SK-N-SH (cell line): ENCODE data around the gene C1GALT1. TPM values are rescaled to one million over a fixed set of nuclear protein-coding genes. Genes with fewer than 3 reads are reported as not detected.

Experiments
- CTCF ChIA-PET: fragments of 300-600, 350-600 bp; formaldehyde crosslinking; extraction: SDS; loops from one replicate; lab custom pipeline; 2021; lab: Yijun Ruan, JAX
- POLR2A ChIA-PET: fragments of 350-600 bp; sonication (Branson Sonifier 250); formaldehyde crosslinking; extraction: SDS; loops from one replicate; lab custom pipeline; 2020; ENCODE audit warnings: antibody characterized with exemption, inconsistent platforms; lab: Yijun Ruan, JAX
- DNase-seq: peaks from one replicate; pipeline ENCODE4 v3.0.0; 2012
- H2AFZ ChIP-seq: fragments of 200-600 bp; sonication (generic); 2 replicates; pipeline ENCODE4 v1.8.1; 2016; ENCODE audit warnings: antibody characterized with exemption, mild to moderate bottlenecking, low read depth
- H3F3A ChIP-seq: fragments of 200-600 bp; sonication (generic); replicated peaks from 2 replicates; pipeline ENCODE3; 2016; ENCODE audit warnings: antibody characterized with exemption, mild to moderate bottlenecking; ENCODE audit not compliant: insufficient read depth
- H3K27ac ChIP-seq, 2 experiments: fragments of 200-500 bp in 1 of 2; fragments of 200-600 bp in 1 of 2; sonication (Bioruptor generic) in 1 of 2; sonication (generic), shearing (Covaris generic) in 1 of 2; 2 replicates each; pipeline versions ENCODE4 v1.5.1 to v1.6.1; 2014 to 2016; ENCODE audit warnings: low read depth in 2 of 2, inconsistent platforms in 1 of 2, low read length in 1 of 2, mild to moderate bottlenecking in 1 of 2, mixed read lengths in 1 of 2
- H3K27me3 ChIP-seq: fragments of 200-600 bp; sonication (generic), shearing (Covaris generic); 2 replicates; pipeline ENCODE4 v1.6.1; 2016; ENCODE audit warnings: mixed run types; ENCODE audit not compliant: insufficient read depth
- H3K36me3 ChIP-seq, 2 experiments: fragments of 200-500 bp in 1 of 2; fragments of 200-600 bp in 1 of 2; sonication (Bioruptor generic) in 1 of 2; sonication (generic) in 1 of 2; replicated peaks in 1 of 2; 2 replicates each; pipeline versions ENCODE3 to v1.5.1; 2014 to 2016; ENCODE audit warnings: low read length in 1 of 2, mild to moderate bottlenecking in 1 of 2; ENCODE audit not compliant: insufficient read depth in 2 of 2, control insufficient read depth in 1 of 2
- H3K4me1 ChIP-seq, 2 experiments: fragments of 200-500 bp in 1 of 2; fragments of 200-600 bp in 1 of 2; sonication (Bioruptor generic) in 1 of 2; sonication (generic), shearing (Covaris generic) in 1 of 2; 2 replicates each; pipeline versions ENCODE4 v1.5.1 to v1.6.1; 2014 to 2016; ENCODE audit warnings: low read depth in 1 of 2, low read length in 1 of 2, mixed run types in 1 of 2; ENCODE audit not compliant: insufficient read depth in 2 of 2, control insufficient read depth in 1 of 2
- H3K4me2 ChIP-seq: fragments of 200-600 bp; sonication (generic), shearing (Covaris generic); 2 replicates; pipeline ENCODE4 v1.6.1; 2017; ENCODE audit warnings: mixed run types
- H3K4me3 ChIP-seq, 2 experiments: fragments of 200-500 bp in 1 of 2; fragments of 200-600 bp in 1 of 2; sonication (Bioruptor generic) in 1 of 2; sonication (generic), shearing (Covaris generic) in 1 of 2; 2 replicates each; pipeline versions ENCODE4 v1.5.1 to v1.8.1; 2014 to 2016; ENCODE audit warnings: low read depth in 2 of 2, inconsistent platforms in 1 of 2, low read length in 1 of 2, mild to moderate bottlenecking in 1 of 2, mixed read lengths in 1 of 2, moderate library complexity in 1 of 2
- H3K79me2 ChIP-seq: fragments of 200-600 bp; sonication (generic); 2 replicates; pipeline ENCODE4 v1.8.1; 2017; ENCODE audit warnings: mild to moderate bottlenecking; ENCODE audit not compliant: insufficient read depth
- H3K9ac ChIP-seq: fragments of 200-600 bp; sonication (generic); 2 replicates; pipeline ENCODE4 v1.6.1; 2017; ENCODE audit warnings: mixed run types
- H3K9me2 ChIP-seq: fragments of 200-600 bp; sonication (generic); 2 replicates; pipeline ENCODE4 v1.6.1; 2017; ENCODE audit warnings: mixed run types
- H3K9me3 ChIP-seq: fragments of 200-600 bp; sonication (generic); 2 replicates; pipeline ENCODE4 v1.6.1; 2017; ENCODE audit warnings: mixed run types, mild to moderate bottlenecking, moderate library complexity
- H4K20me1 ChIP-seq: fragments of 200-600 bp; sonication (generic); 2 replicates; pipeline ENCODE4 v1.6.1; 2017; ENCODE audit warnings: mild to moderate bottlenecking, mixed run types; ENCODE audit not compliant: insufficient read depth
- CHD2 ChIP-seq: fragments of 150-350 bp; IDR thresholded peaks from 2 replicates; pipeline ENCODE4 v1.6.1; 2018; ENCODE audit warnings: low read length; ENCODE audit not compliant: partially characterized antibody
- CTCF ChIP-seq: fragments of 200-600 bp; sonication (generic); IDR thresholded peaks from 2 replicates; pipeline ENCODE4 v1.6.1; 2017; ENCODE audit warnings: antibody characterized with exemption, mild to moderate bottlenecking, moderate library complexity
- EP300 ChIP-seq, 2 experiments: IDR thresholded peaks; 2 replicates each; pipeline versions ENCODE4 v1.4.0 to v1.6.1; 2012; ENCODE audit warnings: borderline replicate concordance in 1 of 2, low read depth in 1 of 2, low read length in 1 of 2
- FOXJ3 ChIP-seq: sonication (generic); formaldehyde crosslinking; IDR thresholded peaks from 2 replicates; pipeline ENCODE4 v1.5.1; 2020; ENCODE audit warnings: mild to moderate bottlenecking, missing genetic modification reagents
- GABPA ChIP-seq: IDR thresholded peaks from 2 replicates; pipeline ENCODE4 v1.4.0; 2012; ENCODE audit warnings: low read depth, mild to moderate bottlenecking
- GATA2 ChIP-seq: sonication (generic); formaldehyde crosslinking; IDR thresholded peaks from 2 replicates; pipeline ENCODE4 v1.5.0; 2020; ENCODE audit warnings: mild to moderate bottlenecking, missing genetic modification reagents
- JUND ChIP-seq: IDR thresholded peaks from 2 replicates; pipeline ENCODE4 v1.4.0; 2012
- NFIC ChIP-seq: IDR thresholded peaks from 2 replicates; pipeline ENCODE4 v1.4.0; 2012; ENCODE audit warnings: borderline replicate concordance
- NRF1 ChIP-seq: IDR thresholded peaks from 2 replicates; pipeline ENCODE4 v1.6.1; 2012; ENCODE audit warnings: low read depth, mild to moderate bottlenecking, low read length
- RCOR1 ChIP-seq: fragments of 150-350 bp; IDR thresholded peaks from 2 replicates; pipeline ENCODE4 v1.6.1; 2017; ENCODE audit warnings: antibody characterized with exemption, low read length
- REST ChIP-seq: IDR thresholded peaks from 2 replicates; pipeline ENCODE4 v1.6.1; 2012; ENCODE audit warnings: mild to moderate bottlenecking, low read depth, low read length, moderate library complexity
- SIN3A ChIP-seq: IDR thresholded peaks from 2 replicates; pipeline ENCODE4 v1.6.1; 2012; ENCODE audit warnings: low read depth, mild to moderate bottlenecking, low read length, moderate library complexity, borderline replicate concordance
- SMC3 ChIP-seq: IDR thresholded peaks from 2 replicates; pipeline ENCODE4 v1.6.1; 2012; ENCODE audit warnings: low read depth, low read length, improper control_type of control experiment
- TEAD4 ChIP-seq: IDR thresholded peaks from 2 replicates; pipeline ENCODE4 v1.4.0; 2012; ENCODE audit warnings: mild to moderate bottlenecking, borderline replicate concordance; ENCODE audit not compliant: insufficient read depth
- YY1 ChIP-seq: IDR thresholded peaks from 2 replicates; pipeline ENCODE4 v1.4.0; 2012; ENCODE audit warnings: low read depth, mild to moderate bottlenecking
- whole genome bisulfite sequencing: methylation state at CpG from one replicate; pipeline ENCODE4 v1.1.6; 2017; ENCODE audit warnings: low lambda C conversion rate; 5-methylcytosine and 5-hydroxymethylcytosine counted together
- polyA plus RNA-seq, 3 experiments: library from polyadenylated mRNA; depleted of rRNA; stranded (reverse); fragments of >200 nt; gene quantifications; 2 replicates each; pipeline ENCODE4 v1.2.3, GENCODE V29; 2012

C1GALT1 gene
- polyA plus RNA-seq, 1 of the 3 experiments (the other 2 are of a cell fraction), result 15.2 TPM

- Histone ChIP-seq H3K4me1 (no peaks in the 10 kb centered on the region), H3K9ac (peak overlapping the region; percentile 19; the same call in 1 of the 2 replicates)
- 41% methylated on average over 2 of the region's 2 CpGs for WGBS
Observed at GRCh38 chr7:7157177-7157886, 25.0 kb upstream of the C1GALT1 start.

More at GRCh38 chr7:7157177-7157886, 25.0 kb upstream of the C1GALT1 start:
- POLR2A ChIA-PET, result no interaction called here
- no peaks in the 10 kb centered on the region for H3F3A ChIP-seq
- TF ChIP-seq EP300 (IDR thresholded peaks at IDR 0.05; ENCODE audit: borderline replicate concordance in 1 of 2, low read depth in 1 of 2, low read length in 1 of 2), result no peak
- TF ChIP-seq RCOR1, result no peak
- no peak for TF ChIP-seq TEAD4
- no peak for TF ChIP-seq REST
- no peak for TF ChIP-seq NRF1
- no peak for TF ChIP-seq FOXJ3 (CRISPR knock-in tag)
- TF ChIP-seq GATA2 (CRISPR knock-in tag), result no peak
- TF ChIP-seq SMC3, result no peak
- TF ChIP-seq CHD2, result no peak
- no peak for TF ChIP-seq CTCF
- no peak for TF ChIP-seq YY1
- no peak for TF ChIP-seq SIN3A
- TF ChIP-seq JUND, result no peak
- TF ChIP-seq NFIC, result no peak
- no peak for TF ChIP-seq GABPA
- no peaks in the 10 kb centered on the region for H3K27me3 ChIP-seq
- H3K4me2 ChIP-seq, result peak overlapping the region; percentile 43
- H3K36me3 ChIP-seq, result no peaks in the 10 kb centered on the region
- H3K4me3 ChIP-seq, result peak overlapping the region in 1 of 2 experiments; percentile 26; a peak in 1 of 4 replicates
- peak overlapping the region in 1 of 2 experiments; percentile 24; a peak in 2 of 4 replicates for H3K27ac ChIP-seq
- H4K20me1 ChIP-seq, result no peaks in the 10 kb centered on the region
- H2AFZ ChIP-seq, result peak overlapping the region; percentile 37
- no peak for DNase-seq
- no peaks in the 10 kb centered on the region for H3K9me2 ChIP-seq
- H3K79me2 ChIP-seq, result no peaks in the 10 kb centered on the region
- no peaks in the 10 kb centered on the region; the same call in 1 of the 2 replicates for H3K9me3 ChIP-seq
- CTCF ChIA-PET, result no interaction called here
